HG03025 (cell line): Measurements from ENCODE around the gene WDR86.

Experiments used
- ATAC-seq: cut with Tn5 transposase; IDR thresholded peaks from one replicate; pipeline ENCODE4 v1.9.1; 2021; ENCODE audit warnings: mild to moderate bottlenecking, moderate library complexity; ENCODE audit not compliant: unreplicated experiment, low FRiP score

Gene WDR86

GRCh38 chr7:151381348-151382078, 28.3 kb downstream of the WDR86 start:
- no peak for ATAC-seq

- no peak for ATAC-seq
Observed at GRCh38 chr7:151381098-151381347, 28.8 kb downstream of the WDR86 start.

GRCh38 chr7:151380199-151381097, 29.4 kb downstream of the WDR86 start:
- ATAC-seq, result no peak

DNA sequence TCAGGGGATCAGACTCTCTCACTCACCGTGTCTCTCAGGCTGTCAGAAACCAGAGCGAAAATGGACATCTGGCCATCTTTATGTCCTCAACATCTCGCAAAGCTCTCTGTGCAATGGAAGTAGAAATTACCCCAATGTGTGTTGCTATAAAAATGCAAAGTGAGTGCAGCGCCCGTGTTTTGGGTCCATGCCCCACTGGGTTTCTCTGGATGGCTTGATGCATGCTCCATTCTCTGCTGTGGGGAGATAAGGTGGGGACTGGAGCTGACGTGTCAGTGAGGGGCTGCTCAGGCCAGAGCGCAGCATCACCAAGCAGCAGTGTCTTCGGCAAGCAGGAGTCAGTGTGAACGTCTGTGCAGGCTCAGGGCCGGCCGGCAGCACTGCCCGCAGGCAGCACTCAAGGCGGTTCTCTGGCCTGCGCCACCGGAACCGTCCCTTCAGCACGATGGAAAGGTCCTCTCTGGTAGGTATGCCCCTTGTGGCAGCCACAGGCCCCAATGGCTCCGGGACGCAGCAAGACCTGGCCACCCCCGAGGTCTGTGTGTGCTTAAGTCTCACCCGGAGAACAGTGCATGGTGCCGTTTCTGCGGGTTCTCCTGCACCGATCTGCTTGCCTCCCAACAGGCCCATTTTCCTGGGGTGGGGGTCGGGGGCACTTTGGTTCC, 30.2 kb downstream of the WDR86 start:
- ATAC-seq, result no peak

GRCh38 chr7:151379193-151379520, 30.7 kb downstream of the WDR86 start:
- ATAC-seq, result no peak

- no peak for ATAC-seq
Observed at GRCh38 chr7:151378496-151379192, 31.2 kb downstream of the WDR86 start.

DNA sequence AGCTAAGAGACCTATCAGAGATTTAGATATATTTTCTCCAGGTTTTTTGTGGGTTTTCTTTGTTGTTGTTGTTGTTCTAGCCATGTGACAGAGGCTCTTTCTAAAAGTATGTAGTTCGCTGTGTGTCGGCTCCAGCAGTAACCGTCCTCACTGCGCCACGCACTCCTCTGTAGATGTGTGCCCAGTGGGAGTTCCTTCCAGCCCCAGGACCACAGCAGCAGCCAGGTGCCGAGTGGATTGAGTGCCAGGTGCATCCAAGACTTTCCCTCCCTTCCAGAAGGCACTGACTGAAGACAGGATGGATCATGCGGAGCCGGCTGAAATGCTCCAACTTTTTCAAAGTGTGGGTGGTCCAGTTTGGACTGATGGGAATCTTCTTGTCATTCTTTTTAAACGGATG, 31.8 kb downstream of the WDR86 start:
- no peak for ATAC-seq

- ATAC-seq, result no peak
Observed at GRCh38 chr7:151377406-151377805, 32.4 kb downstream of the WDR86 start.

- ATAC-seq, result no peak
Observed at GRCh38 chr7:151376218-151376902, 33.5 kb downstream of the WDR86 start.

DNA sequence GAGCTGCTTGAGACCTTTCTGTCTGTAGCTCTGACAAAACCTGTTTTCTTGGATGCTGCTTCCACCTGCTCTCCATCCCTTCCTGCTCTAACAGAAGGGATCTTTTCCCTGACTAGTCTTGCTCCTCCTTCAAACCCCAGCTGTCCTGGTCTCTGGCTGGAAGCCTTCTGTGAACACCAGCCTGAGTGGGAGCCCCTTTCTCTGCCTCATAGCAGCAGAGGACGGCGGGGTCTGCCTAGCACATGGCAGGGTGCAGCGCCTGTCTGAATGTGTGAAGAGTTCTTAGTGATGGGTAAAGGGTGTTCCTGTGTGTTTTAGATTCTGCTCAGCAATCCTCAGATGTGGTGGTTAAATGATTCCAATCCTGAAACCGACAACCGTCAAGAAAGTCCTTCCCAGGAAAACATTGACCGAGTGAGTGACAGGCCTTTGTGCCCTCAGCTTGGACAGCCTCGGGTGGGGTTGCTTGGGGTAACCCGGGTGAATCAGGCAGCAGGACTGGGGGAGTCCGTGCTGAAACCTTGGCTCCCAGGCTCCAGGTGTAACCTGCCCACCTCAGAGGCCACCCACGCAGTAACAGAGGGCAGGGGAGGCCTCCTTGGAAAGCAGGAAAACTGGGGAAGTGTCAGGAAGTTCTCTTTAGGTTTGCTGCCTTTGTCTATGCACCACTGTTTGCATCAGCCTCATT, 34.2 kb downstream of the WDR86 start:
- ATAC-seq, result no peak

- ATAC-seq, result no peak
Observed at GRCh38 chr7:151374726-151375125, 35.1 kb downstream of the WDR86 start.

DNA sequence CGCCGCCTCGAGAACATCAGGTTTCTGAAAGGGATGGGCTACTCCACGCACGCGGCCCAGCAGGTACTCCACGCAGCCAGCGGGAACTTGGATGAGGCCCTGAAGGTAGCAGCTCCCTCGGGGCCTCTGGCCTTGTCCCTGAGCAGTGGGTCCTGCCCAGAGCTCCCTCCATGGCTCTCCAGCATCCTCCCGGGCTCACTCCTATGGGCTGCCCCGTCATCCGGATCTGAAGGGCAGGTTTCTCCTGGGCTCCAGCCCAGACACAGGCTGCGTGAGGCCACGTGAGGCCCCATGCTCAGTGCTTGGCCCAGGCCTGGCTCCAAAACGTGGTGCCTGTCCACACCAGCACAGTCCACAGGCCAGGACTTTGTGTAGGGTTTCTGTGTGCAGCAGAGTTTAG, 35.7 kb downstream of the WDR86 start:
- ATAC-seq, result no peak

DNA sequence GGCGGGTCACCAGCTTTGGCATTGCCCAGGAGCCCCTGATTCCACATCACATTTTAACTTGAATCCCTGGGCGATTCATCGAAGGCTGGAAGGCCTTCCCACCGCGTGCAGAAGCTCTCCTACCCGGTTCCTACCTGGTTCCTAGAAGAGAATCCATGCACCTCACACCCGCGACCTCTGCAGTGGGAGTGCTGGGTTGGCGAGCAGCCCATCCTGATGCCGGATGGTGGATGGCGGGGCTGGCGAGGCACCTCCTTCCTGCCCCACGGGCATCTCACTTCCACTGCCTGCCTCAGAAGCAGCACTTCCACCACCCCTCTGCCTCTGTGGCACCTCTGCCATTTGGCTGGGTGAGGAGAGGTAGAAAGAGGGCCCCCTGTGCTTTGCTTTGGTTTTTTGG, 36.2 kb downstream of the WDR86 start:
- ATAC-seq, result no peak

GRCh38 chr7:151372612-151373265, 37.1 kb downstream of the WDR86 start:
- ATAC-seq, result no peak

- no peak for ATAC-seq
Observed at GRCh38 chr7:151371266-151371665, 38.6 kb downstream of the WDR86 start.

DNA sequence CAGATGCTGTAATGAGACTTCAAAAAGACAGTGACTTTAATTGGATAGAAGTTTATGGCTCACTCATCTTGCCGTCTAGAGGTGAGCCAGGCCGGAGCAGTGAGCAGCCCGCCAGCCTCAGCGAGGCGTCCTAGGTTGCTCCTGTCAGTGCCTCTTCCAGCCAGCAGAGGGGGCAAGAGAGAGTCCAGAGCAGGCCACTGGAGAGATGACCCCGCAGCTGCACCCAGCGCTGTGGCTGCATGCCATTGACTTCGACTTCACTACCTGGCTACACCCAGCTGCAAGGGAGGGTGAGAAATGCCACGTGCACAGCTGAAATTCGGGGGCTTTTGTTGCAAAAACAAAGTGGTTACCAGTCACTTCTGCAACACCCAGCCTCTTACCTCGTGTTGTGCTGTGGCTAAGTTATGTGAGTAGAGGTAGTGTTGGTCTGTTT, 41.7 kb downstream of the WDR86 start:
- ATAC-seq, result peak; percentile 92

DNA sequence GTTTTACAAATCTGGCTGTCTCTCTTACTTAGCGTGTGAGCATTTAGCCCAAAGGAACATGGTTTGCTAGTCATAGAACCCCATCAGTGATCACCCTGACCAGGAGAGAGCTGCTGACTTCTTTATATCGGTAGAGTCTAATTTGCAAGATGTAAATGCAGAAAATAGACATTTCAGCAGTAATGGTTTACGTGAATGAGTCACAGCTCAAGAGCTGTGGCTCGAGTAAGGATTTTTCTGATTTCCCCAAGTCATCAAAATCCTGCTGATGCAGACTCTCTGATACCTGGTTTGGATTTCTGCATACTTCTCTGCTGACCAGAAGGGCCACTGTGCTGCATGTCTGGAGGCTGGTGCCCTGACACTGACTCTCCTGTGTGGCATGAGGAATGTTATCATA, 42.6 kb downstream of the WDR86 start:
- ATAC-seq, result no peak

DNA sequence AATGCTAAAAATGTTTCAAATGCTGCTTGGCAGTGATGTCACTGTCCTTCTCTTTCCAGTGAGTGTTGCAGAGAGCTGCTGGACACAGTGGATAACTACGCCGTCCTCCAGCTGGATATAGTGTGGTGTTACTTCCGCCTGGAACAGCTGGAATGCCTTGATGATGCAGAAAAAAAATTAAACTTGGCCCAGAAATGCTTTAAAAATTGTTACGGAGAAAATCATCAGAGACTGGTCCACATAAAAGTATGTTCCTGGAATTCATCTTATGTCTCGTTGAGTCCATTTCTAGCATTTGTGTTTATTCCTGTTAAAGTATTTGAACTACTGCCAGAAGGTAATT, 43.0 kb downstream of the WDR86 start:
- no peak for ATAC-seq

DNA sequence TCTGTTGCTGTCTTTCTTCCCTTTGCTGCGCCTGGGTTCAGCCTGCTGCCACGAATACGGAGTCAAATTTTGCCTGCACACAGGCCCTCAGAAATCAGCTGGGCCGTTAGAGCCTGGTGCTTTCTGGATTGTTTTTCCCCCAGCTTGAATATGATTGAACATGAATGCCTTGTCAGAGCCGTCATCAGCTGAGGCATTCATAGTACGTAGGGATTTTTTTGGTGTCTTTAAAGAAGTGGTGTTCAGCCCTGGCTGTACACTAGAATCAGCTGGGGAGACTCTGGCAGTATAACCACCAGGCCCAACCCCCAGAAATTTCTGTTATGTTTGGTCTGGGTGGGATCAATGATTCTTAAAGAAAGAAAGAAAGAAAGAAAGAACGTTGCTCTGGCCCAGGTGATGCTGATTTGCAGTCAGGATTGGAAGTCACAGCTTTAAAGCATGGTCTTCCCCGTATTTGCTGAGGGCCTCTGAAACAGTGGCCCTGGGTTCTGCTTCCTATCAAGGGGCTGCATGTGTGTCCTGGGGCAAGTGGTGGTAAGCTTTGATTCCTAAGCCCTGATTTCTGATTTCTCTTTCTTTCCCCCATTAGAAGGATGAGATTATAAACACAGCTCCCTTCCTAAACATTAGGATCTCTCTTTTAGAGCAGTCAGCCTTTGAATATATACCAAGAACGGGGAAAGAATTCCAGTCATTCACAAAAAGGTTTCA, 43.5 kb downstream of the WDR86 start:
- no peak for ATAC-seq
